Measurements from ENCODE around the gene PNLIPRP1. TPM values are rescaled to one million over a fixed set of nuclear protein-coding genes. Genes with fewer than 3 reads are reported as not detected.

Gene PNLIPRP1
- not detected for total RNA-seq
- long read RNA-seq, result 0 reads

DNA sequence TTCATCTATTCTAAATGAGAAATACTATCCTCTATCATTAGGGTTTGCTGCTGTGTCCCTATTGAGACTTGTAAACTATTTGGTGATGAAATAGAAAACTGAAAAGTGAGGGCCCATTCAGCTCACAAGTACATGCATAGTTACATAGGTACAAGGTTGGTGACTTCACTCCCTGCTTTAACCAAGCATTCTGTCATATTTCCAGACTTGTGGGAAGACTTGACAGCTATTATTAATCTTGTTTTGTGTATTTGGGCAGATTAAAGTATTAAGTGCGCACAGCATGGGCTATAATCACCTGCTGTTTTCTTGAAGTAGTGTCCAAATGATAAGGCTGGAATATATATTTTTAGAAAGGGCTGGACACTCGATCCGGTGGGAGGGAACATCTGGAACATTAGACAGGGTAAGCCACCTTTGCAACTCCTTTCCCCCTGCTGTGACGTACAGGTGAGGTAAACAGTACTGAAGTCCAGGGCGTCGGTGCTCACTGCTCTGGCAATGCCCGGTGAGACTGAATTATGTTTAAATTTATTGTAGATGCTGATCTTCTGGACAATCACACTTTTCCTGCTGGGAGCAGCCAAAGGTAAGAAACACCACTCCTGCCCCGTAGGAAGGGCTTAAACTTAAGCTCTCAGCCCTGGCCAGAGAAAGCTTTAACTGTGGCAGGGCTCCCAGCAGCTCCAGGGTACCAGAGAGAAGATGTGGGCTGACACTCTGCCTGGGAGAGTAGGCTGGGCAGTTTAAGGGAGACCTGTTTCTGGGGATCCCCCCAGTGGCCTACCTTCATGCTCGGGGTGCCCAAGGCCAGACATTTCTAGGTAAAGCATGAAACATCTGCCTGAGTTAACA lies at the start of gene PNLIPRP1:
Gene PNLIPRP1, plus strand, starts transcription at position 370 of the 855 bp plus-strand sequence. Its CDS starts 171 bp downstream, at position 541.
- DNase-seq (ENCODE audit: missing footprints) (no peak), ATAC-seq (no peak)
- intact Hi-C loops (cut with DNase I), result no loop called here

DNA sequence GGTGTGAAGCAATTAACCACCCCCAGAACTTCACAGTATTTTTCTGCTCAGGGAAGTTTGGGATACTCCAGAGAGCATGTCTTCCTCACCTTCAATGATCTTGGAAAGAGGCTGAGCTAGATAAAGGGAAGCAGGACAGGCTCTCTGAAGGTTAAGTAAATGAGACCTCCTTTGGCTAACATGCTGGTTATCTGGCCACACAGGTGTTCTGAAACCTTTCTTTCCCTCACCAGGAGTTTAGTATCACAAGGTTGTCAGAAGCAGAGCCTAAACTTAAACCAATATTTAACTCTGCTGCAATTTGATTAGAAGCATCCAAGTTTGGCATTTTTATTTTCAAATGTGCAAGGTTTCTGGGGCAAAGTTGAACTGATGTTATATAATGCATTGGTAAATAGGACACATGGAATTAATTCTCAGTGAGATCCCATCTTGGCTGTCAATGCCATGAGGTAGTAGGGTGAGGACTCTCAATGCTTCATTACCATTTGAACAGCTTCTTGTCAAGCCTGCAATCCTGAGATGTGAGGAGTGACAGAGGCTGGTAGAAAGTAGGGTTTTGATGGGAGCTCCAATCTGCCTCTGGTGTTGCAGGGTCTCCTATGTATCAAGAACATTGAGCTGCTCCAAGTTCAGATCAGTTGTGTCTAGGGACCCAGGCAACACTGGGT lies 48.6 kb upstream of the PNLIPRP1 start:
- intact Hi-C loops (cut with DNase I), result no loop called here
- ATAC-seq, result no peak
- DNase-seq (ENCODE audit: missing footprints), result no peak

DNA sequence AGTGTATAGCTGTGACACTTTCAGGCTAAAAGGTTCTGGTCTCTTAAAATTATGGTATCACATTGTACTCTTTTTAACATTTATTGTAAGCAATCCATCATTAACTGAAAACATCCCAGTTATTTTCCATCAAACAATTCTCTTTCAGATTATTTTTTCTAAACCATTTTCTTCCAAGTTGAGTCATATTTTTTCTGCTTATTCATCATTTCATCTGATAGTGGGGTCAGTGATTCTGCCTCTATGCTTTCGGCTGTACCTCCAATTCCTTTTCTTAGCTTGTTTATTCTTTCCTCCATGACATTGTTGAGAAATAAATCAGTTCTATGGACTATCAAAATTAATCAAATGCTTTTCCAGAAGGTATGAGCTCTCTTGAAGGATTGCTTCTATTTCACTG lies 45.6 kb upstream of the PNLIPRP1 start:
- DNase-seq (ENCODE audit: missing footprints) (no peak), ATAC-seq (no peak)
- intact Hi-C loops (cut with DNase I), result no loop called here

DNA sequence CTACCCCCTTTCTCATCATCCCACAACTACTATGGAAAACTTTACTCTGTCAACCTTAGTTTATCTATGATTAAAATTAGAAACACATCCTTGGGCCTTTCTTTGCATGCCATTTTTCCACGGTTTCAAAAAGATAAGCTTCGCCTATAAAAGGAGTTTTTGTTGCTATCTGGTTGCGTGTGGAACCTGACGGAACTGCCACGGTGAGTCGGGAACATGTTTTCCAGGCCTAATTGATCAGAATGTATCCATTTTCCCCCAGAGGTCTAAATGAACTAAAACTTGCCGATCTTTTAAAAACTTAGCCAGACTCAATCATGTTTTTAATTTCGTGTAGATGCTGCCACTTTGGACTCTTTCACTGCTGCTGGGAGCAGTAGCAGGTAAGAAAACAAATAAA lies 45.0 kb upstream of the PNLIPRP1 start, which contains the start of gene PNLIP:
Gene PNLIP, plus strand, starts transcription at position 176 of the 400 bp plus-strand sequence. Its CDS starts 162 bp downstream, at position 338.
- DNase-seq (ENCODE audit: missing footprints), result no peak
- ATAC-seq, result no peak
- intact Hi-C loops (cut with DNase I), result no loop called here

DNA sequence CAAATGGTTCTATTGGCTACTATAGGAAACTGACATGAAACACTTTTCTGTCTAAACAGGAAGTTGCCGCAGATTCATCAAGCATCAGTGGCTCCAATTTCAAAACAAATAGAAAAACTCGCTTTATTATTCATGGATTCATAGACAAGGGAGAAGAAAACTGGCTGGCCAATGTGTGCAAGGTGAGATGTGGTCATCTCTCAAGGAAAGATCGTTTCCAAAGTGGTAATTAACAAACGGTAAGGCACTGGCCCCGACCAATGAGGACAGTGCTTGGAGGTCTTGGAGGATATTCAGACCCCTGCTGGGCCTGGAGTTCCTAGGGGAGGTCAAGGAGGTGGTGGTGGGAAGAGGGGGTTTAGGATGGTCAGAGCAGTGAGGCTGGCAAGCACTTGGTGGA lies 42.5 kb upstream of the PNLIPRP1 start:
- DNase-seq (ENCODE audit: missing footprints) (no peak), ATAC-seq (no peak)
- intact Hi-C loops (cut with DNase I), result no loop called here

DNA sequence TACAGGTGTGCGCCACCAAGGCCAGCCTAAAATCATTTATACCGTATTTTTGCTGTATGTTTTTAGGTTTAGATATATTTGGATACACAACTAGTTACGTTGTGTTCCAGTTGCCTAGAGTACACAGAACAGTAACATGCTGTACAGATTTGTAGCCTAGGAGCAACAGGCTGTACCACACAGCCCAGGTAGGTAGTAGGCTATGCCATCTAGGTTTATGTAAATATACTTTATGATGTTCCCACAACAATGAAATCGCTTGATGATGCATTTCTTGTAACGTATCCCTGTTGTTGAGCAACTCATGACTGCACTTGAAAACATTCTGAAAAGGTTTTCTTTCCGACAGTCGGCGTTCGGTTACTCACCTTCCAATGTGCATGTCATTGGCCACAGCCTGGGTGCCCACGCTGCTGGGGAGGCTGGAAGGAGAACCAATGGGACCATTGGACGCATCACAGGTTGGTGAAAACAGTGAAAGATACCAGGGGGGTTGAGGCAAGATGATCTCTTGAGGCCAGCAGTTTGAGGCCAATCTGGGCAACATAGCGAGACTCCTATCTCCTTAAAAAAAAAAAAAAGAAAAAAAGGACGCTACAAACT lies 37.3 kb upstream of the PNLIPRP1 start:
- ATAC-seq, result no peak
- DNase-seq (ENCODE audit: missing footprints), result no peak
- intact Hi-C loops (cut with DNase I), result no loop called here

DNA sequence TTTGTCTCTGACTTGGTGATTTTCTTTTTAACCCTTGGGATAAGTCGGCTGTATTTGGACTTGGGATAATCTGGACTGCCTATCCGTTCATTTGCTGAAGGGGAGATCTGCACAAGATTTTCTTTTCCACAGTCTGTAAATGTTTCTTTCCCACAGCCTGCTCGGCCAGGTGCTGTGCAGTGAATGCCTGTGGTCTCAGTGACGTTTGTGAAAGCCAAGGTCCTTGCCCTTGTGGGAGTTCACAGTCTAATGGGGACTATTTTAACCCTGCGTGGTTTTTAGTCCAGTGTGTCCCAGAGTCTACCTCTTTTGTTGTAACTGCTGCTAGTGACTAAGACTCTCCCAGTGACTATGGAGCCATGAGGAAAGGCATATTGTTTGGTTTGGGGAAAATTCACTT lies 36.1 kb upstream of the PNLIPRP1 start:
- ATAC-seq (no peak), DNase-seq (ENCODE audit: missing footprints) (no peak)
- intact Hi-C loops (cut with DNase I), result no loop called here

DNA sequence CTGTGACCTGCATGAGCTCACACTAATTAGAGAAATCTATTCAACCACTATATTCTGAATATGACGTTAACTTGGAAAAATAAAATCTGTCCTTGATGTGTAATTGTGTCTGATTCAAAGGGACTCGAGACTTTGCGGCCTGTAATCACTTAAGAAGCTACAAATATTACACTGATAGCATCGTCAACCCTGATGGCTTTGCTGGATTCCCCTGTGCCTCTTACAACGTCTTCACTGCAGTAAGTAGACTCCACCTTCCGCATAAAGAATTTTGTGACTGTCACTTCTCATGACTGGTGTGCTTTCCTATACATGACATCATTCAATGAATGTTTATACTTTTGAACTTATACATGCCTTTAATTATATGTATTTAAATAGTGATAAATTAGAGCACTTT lies 34.9 kb upstream of the PNLIPRP1 start:
- DNase-seq (ENCODE audit: missing footprints), result no peak
- intact Hi-C loops (cut with DNase I), result no loop called here
- ATAC-seq, result no peak

DNA sequence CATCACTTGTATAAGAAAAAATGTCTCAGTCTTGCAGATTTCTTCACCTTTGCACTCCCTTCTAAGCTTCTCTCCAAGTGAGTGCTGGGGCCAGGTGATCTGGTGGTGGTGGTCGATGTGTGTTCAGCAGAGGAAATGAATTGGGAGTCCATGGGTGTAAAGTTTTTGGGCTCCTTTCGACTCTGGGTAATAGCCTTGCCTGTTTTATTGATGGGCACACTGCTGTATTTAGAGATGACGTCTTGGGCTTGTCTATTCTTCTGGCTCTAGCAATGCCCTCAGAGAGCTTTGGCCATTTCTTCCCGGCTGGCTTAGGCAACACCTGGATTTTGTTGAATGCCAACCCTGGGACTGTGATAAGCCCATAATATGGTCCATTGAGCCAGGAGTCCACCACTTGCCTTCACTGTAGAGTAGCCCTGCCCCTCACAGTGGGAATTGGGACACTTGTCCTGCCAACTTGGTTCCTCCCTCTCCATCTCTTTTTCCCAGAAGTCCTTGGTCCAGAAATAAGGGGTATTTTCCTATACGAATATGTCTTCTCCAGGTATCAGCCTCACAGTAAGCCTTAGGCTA lies 33.4 kb upstream of the PNLIPRP1 start:
- intact Hi-C loops (cut with DNase I), result no loop called here
- no peak for ATAC-seq
- no peak for DNase-seq (ENCODE audit: missing footprints)

DNA sequence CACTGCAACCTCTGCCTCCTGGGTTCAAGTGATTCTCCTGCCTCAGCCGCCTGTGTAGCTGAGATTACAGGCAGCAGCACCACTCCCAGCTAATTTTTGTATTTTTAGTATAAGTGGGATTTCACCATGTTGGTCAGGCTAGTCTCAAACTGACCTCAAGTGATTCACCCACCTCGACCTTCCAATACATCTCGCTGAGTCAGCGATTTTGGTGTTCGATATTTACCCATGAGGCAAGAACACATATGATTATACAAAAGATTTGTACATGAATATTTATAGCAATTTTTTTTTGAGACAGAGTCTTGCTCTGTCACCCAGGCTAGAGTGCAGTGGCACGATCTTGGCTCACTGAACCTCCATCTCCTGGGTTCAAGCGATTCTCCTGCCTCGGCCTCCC lies 25.2 kb upstream of the PNLIPRP1 start:
- intact Hi-C loops (cut with DNase I), result no loop called here
- DNase-seq (ENCODE audit: missing footprints) (no peak), ATAC-seq (no peak)

DNA sequence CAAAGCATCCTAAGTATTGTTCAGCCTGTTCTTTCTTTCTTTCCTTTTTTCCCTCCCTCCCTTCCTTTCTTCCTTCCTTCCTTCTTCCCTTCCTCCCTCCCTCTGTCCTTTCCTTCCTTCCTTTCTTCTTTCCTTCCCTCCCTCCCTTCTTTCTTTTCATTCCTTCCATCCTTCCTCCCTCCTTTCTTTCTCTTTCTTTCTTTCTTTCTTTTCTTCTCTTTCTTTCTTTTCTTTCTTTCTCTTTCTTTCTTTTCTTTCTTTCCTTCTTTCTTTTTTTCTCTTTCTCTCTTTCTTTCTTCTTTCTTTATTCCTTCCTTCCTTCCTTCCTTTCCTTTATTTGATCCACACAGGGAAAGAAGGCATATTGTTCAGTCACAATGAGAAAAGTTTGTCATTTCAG lies 23.8 kb upstream of the PNLIPRP1 start:
- ATAC-seq, result no peak
- intact Hi-C loops (cut with DNase I), result no loop called here

DNA sequence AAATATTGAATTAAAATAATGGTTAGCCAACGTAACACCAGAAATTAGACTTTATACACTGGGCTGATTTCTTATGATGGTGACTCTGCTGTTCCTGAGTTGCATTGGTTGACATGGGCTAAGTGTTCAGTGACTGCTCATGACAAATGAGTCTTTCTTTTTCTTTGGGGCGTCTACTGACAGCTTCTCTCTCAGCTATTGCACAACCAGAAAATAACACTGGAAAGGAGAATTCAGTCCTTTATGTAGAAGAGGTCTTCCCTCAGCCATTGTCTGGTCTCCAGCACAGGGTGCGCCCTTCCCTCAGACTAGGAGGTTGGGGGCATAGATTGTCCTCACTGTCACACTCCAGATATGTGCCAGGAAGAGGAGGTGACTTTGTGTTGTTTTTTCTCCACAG lies 23.4 kb upstream of the PNLIPRP1 start:
- no peak for DNase-seq (ENCODE audit: missing footprints)
- intact Hi-C loops (cut with DNase I), result no loop called here
- no peak for ATAC-seq

More for the DNA sequence above, 23.8 kb upstream of the PNLIPRP1 start:
- no peak for DNase-seq (ENCODE audit: missing footprints)

DNA sequence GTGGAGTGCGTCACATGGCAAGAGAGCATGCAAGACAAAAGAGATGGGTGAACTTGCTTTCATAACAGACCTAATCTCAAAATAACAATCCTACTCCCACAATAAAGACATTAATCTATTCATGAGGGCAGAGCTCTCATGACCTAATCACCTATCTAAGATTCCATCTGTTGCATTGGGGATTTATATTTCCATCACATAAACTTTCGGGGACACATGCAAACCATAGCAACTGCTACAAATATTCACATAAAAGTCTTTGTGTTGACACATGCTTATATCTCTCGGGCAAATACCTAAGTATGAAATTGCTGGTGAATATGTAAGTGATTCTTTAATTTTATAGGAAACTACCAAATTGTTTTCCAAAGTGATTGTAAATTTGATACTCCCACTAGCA lies 16.0 kb upstream of the PNLIPRP1 start:
- DNase-seq (ENCODE audit: missing footprints) (no peak), ATAC-seq (no peak)
- intact Hi-C loops (cut with DNase I), result no loop called here

DNA sequence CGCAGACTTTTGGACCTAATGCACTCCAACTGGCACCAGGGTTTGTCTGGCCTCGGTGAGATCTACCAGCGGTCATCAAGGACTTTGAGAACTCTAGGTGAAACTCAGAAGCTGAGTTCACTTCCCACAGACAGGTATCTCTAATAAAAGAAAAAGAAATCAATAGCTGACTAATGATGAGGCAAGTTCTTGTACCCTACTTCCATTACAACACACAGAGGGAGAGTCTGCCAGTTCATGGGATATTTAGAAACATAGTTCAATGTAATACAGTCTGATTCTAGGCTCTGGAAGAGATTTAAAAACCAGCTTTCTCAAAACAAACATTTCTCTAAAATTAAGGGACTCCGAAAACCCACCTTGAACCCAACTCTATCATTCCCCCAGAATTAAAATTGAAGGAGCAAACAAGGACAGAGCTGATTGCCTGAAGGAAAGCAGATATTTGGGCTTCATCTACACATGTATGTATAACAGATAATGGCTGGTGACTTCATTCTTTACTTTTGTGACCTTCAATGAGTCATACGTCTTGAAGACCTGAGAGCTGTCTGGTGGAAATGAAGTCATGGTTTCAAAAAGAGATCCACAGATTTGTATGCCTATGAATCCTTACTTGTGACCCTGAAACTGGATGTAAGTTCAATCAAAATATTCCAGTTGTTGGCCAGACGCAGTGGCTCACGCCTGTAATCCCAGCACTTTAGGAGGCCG lies 2.7 kb upstream of the PNLIPRP1 start:
- DNase-seq (ENCODE audit: missing footprints), result no peak
- no peak for ATAC-seq
- intact Hi-C loops (cut with DNase I), result no loop called here

DNA sequence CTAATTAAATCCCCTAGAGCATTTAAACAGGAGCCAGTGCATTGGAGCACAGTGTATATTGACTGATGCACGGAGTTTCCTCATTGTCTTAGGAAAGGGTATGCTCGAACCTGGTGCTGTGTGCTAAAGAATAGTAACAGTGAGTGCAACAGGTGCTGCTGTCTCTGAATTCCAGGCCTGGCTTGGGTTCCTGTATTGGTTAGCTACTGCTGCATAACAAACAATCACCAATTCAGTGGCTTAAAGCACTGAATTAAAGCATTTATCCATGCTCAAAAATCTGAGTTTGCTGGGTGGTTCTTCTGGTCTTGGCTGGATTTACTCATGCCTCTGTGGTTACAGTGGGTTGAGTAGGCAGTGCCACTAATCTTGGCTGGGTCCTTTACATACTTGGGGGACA lies 1.8 kb upstream of the PNLIPRP1 start:
- DNase-seq (ENCODE audit: missing footprints) (no peak), ATAC-seq (no peak)
- intact Hi-C loops (cut with DNase I), result no loop called here

DNA sequence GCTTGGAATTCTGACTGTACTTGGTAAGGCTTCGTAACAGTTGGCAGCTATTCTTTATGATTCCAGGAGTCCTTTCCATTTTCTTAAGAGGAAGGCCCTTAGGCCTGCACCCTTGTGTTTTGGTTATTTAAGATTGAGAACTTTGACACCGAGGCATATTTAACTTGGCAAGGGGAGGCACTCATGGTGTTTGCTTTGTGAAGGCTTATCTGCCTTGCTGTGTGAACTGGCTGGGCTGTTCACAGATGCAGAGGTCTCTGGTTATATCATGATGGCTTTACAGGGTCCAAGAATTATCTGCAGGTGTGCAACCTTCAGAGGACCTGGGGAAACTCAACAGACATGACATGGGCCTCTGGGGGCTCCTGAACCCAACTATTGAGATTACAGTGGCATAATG lies 833 bp upstream of the PNLIPRP1 start:
- ATAC-seq (no peak), DNase-seq (ENCODE audit: missing footprints) (no peak)
- intact Hi-C loops (cut with DNase I), result no loop called here

DNA sequence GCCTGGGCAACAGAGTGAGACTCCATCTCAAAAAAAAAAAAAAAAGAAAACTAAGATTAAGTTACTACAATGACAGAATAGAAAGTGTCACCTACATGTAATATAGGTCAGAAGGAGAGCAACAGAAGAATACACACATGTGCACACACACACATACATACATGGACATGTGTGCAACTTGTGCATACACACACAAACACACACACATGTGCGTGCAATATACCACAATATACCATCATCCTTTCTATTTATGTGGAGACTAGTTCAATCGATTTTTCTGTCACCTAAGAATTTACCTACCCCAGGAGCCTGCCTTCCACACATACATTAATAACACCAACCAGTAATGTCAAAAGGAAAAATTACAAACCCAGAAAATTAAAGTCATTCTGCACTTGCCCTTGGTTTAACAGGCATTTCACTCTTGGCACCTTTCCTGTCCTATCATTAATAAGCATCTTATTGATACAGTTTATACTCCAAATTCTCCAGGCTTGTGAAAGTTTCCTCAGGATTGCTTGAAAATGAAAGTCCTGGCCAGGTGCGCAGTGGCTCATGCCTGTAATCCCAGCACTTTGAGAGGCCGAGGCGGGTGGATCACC lies 2.5 kb downstream of the PNLIPRP1 start:
- DNase-seq (ENCODE audit: missing footprints), result no peak
- intact Hi-C loops (cut with DNase I), result no loop called here
- ATAC-seq, result no peak

DNA sequence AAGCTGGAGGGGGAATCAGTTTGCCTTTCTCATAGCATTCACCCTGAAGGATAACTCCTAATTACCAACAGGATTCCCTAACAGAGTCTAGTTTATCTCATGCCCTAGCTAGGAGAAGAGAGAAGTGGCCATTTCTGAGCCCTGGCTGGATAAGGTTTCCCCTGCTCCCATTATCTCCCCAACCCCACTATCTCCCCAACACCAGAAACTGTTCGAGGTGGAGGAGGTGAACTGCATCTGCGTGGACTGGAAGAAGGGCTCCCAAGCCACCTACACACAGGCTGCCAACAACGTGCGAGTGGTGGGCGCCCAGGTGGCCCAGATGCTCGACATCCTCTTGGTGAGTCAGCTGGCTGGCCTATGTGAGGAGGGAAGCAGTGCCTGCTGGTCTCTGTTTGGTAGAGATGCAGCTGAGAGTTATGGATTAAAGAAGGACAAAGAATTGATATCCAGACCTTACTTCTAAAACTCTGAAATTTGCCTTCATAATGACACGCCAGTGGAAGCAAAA lies 3.8 kb downstream of the PNLIPRP1 start:
- ATAC-seq (no peak), DNase-seq (ENCODE audit: missing footprints) (no peak)
- intact Hi-C loops (cut with DNase I), result no loop called here

Data from Right ventricle myocardium inferior (tissue), 1 donor.